Naive thymus-derived CD4-positive, alpha-beta T cell (primary cell): ENCODE results near the gene SMURF1. TPM values are rescaled to one million over a fixed set of nuclear protein-coding genes. Genes with fewer than 3 reads are reported as not detected.

Experiments
- ATAC-seq: fragments of 150-1000 bp; cut with Tn5 transposase; 2 replicates; pipeline ENCODE4 v1.10.0; 2021; ENCODE audit warnings: mild to moderate bottlenecking, moderate library complexity
- CTCF ChIA-PET: fragments of 350-600 bp; sonication (Branson Sonifier 250); formaldehyde crosslinking; loops from one replicate; lab custom pipeline; 2021; ENCODE audit warnings: antibody characterized with exemption; lab: Charles Lee
- POLR2A ChIA-PET: fragments of 350-600 bp; sonication (Branson Sonifier 250); formaldehyde crosslinking; loops from one replicate; lab custom pipeline; 2021; ENCODE audit warnings: antibody characterized with exemption, inconsistent platforms; lab: Charles Lee
- DNase-seq, 9 donors: peaks; one replicate each; pipeline versions ENCODE4 v3.0.0 to v3.0.0-alpha.2; 2020 to 2022; ENCODE audit warnings: mixed read lengths in 1 of 9
- H3K27ac ChIP-seq: one replicate; pipeline ENCODE4 v1.7.0; 2013; ENCODE audit warnings: mild to moderate bottlenecking, low read depth, low read length, moderate library complexity
- H3K27me3 ChIP-seq, 2 donors: one replicate each; pipeline ENCODE4 v1.7.0; 2013; ENCODE audit warnings: low read length in 2 of 2, mild to moderate bottlenecking in 2 of 2, moderate library complexity in 2 of 2; ENCODE audit not compliant: control insufficient read depth in 2 of 2, insufficient read depth in 2 of 2
- H3K36me3 ChIP-seq, 3 experiments: 1 replicate in 2 of 3; 2 replicates in 1 of 3; pipeline ENCODE4 v1.7.0; 2013; ENCODE audit warnings: low read length in 3 of 3, mild to moderate bottlenecking in 3 of 3, moderate library complexity in 1 of 3; ENCODE audit not compliant: insufficient read depth in 3 of 3, control insufficient read depth in 2 of 3
- H3K4me1 ChIP-seq, 2 donors: one replicate each; pipeline ENCODE4 v1.7.0; 2013; ENCODE audit warnings: low read length in 2 of 2, mild to moderate bottlenecking in 2 of 2, moderate library complexity in 1 of 2; ENCODE audit not compliant: control insufficient read depth in 2 of 2, insufficient read depth in 2 of 2
- H3K4me3 ChIP-seq: 2 replicates; pipeline ENCODE4 v1.7.0; 2013; ENCODE audit warnings: mild to moderate bottlenecking, low read length
- H3K9me3 ChIP-seq, 3 experiments: 1 replicate in 2 of 3; 2 replicates in 1 of 3; pipeline ENCODE4 v1.7.0; 2013; ENCODE audit warnings: low read length in 3 of 3; ENCODE audit not compliant: control insufficient read depth in 2 of 3
- H3K27ac Mint-ChIP-seq, 9 donors: one replicate each; pipeline ENCODE4 v1.8.0; 2020 to 2022; ENCODE audit warnings: mixed read lengths in 9 of 9, mild to moderate bottlenecking in 8 of 9, moderate library complexity in 5 of 9, inconsistent platforms in 2 of 9
- H3K27me3 Mint-ChIP-seq, 5 donors: one replicate each; pipeline ENCODE4 v1.8.0; 2021 to 2022; ENCODE audit warnings: mixed read lengths in 5 of 5, mild to moderate bottlenecking in 1 of 5
- H3K36me3 Mint-ChIP-seq, 5 donors: one replicate each; pipeline ENCODE4 v1.8.0; 2020 to 2022; ENCODE audit warnings: mixed read lengths in 5 of 5, mild to moderate bottlenecking in 3 of 5, inconsistent platforms in 1 of 5
- H3K4me1 Mint-ChIP-seq, 7 donors: one replicate each; pipeline ENCODE4 v1.8.0; 2020 to 2022; ENCODE audit warnings: mixed read lengths in 7 of 7, mild to moderate bottlenecking in 3 of 7, inconsistent platforms in 1 of 7
- H3K4me3 Mint-ChIP-seq, 10 donors: one replicate each; pipeline ENCODE4 v1.8.0; 2020 to 2022; ENCODE audit warnings: mild to moderate bottlenecking in 10 of 10, mixed read lengths in 10 of 10, moderate library complexity in 6 of 10, inconsistent platforms in 2 of 10
- H3K9me3 Mint-ChIP-seq, 11 donors: one replicate each; pipeline ENCODE4 v1.8.0; 2020 to 2022; ENCODE audit warnings: mixed read lengths in 11 of 11, mild to moderate bottlenecking in 4 of 11, inconsistent platforms in 1 of 11, moderate library complexity in 1 of 11
- intact Hi-C, 2 donors: fragments of 100-400 bp; cut with micrococcal nuclease; formaldehyde crosslinking; loops; one replicate each; pipeline ENCODE4 v1.15.1; 2023
- polyA plus RNA-seq, 2 donors: library from polyadenylated mRNA; unstranded; fragments of 300-500 nt; fragmentation: Illumina TruSeq; gene quantifications; one replicate each; pipeline ENCODE4 v1.2.3, GENCODE V29; 2021
- total RNA-seq, 6 experiments: library from RNA in 5 of 6; stranded (reverse) in 5 of 6; gene quantifications; 1 replicate in 5 of 6; 2 replicates in 1 of 6; pipeline ENCODE4 v1.2.3 and lab custom pipeline; 2021 to 2026

The SMURF1 gene
- total and polyA plus RNA-seq, 7 experiments from 2014 or later: 1.3 to 26.4 (median 20.4) TPM

DNA sequence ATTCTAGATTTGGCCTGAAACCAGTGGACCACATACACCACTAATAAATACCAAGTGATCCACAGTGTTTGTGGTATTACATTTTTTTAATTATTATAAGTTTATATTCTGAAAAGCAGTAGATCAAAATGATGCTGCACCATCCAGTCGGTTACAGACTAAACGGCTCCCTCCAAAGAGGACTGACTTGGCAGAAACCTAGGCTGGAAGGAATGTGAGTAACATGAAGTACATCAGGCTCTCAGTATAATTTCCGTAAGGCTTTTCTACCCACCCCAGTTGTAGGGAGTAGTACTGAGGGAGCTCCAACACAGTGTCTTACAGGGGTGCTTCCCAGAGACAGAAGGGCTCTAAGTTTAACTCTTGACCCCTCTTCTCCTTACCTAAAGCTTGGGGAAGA, 146.1 kb downstream of the SMURF1 start:
- intact Hi-C loops: no loop called here
- no peaks in the 10 kb centered on the region for H3K9me3 Mint-ChIP-seq
- no peak overlapping the region for H3K27ac ChIP-seq
- H3K4me3 Mint-ChIP-seq: no peak overlapping the region
- CTCF ChIA-PET: no interaction called here
- no peaks in the 10 kb centered on the region for H3K4me1 ChIP-seq
- no peak overlapping the region for H3K27ac Mint-ChIP-seq
- ATAC-seq: no peak
- peaks cover 17 to 43% (median 19%) of the 10 kb centered on the region in 5 donors for H3K36me3 Mint-ChIP-seq
- no peaks in the 10 kb centered on the region for H3K27me3 ChIP-seq
- DNase-seq: no peak
- no peaks in the 10 kb centered on the region for H3K27me3 Mint-ChIP-seq
- H3K4me3 ChIP-seq: no peak overlapping the region
- H3K9me3 ChIP-seq: no peaks in the 10 kb centered on the region
- H3K36me3 ChIP-seq: peaks cover 0 to 90% (median 18%) of the 10 kb centered on the region in 3 experiments
- H3K4me1 Mint-ChIP-seq: peaks cover 0 to 7% (median 4%) of the 10 kb centered on the region in 7 donors
- POLR2A ChIA-PET: no interaction called here

DNA sequence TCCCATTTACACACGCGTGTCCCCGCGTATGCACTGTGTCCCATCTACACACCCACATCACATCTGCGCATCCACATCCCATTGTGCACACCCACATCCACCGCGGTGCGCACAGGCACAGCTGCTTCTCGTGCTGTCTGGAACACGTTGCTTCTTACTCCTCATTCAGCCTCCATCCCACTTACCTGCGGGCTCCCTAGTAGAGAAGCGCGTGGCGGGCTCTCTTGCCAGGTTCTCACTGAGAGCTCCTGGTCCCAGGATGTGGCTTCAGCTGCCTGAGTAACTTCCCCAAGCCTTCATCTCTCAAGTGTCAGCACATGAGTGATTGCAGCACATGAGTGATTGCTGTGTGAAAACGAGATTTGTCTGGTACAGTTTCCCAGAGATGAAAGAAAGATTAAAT, 147.8 kb downstream of the SMURF1 start:
- Histone ChIP-seq H3K4me1 (no peaks in the 10 kb centered on the region), H3K36me3 (peaks cover 0 to 94% (median 12%) of the 10 kb centered on the region in 3 experiments), H3K27ac (no peak overlapping the region), H3K9me3 (no peaks in the 10 kb centered on the region), H3K27me3 (no peaks in the 10 kb centered on the region), H3K4me3 (no peak overlapping the region)
- ATAC-seq: no peak
- Mint-ChIP-seq H3K36me3 (peaks cover 26 to 46% (median 29%) of the 10 kb centered on the region in 5 donors), H3K9me3 (no peaks in the 10 kb centered on the region), H3K4me3 (no peak overlapping the region), H3K27me3 (no peaks in the 10 kb centered on the region), H3K4me1 (peaks cover 0 to 9% (median 3%) of the 10 kb centered on the region in 7 donors), H3K27ac (no peak overlapping the region)
- CTCF ChIA-PET: interaction anchor here (0.6 kb wide), 1 partner anchor 65 kb away, joined by 3 read pairs; no protein-coding TSS in a partner anchor
- POLR2A ChIA-PET: no interaction called here
- intact Hi-C loops: no loop called here
- no peak for DNase-seq

DNA sequence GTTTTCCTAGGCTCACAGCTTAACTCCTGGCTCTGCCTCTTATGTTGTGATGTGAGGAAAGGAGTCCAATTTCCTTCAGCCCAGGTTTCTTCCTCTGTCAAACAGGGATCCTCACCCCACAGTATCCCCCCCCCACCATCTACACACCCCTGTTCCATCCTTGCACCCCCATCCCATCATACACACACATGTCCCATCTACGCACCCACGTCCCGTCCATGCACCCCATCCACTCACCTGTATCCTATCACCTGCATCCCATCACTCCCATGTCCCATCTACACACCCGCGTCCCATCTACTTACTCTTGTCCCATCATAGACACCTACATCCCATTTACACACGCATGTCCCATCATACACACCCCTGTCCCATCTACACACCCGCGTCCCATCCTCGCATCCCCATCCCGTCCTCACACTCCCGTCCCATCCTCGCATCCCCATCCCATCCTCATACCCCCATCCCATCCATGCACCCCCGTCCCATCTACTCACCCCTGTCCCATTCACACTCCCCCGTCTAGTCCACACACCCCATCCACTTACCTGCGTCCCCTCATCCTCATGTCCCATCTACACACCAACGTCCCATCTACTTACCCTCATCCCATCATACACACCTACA, 148.3 kb downstream of the SMURF1 start:
- ATAC-seq (no peak), DNase-seq (no peak)
- Mint-ChIP-seq H3K9me3 (no peaks in the 10 kb centered on the region), H3K27me3 (no peaks in the 10 kb centered on the region), H3K36me3 (peaks cover 20 to 44% (median 26%) of the 10 kb centered on the region in 5 donors), H3K4me1 (peaks cover 0 to 9% (median 0%) of the 10 kb centered on the region in 7 donors), H3K4me3 (no peak overlapping the region), H3K27ac (no peak overlapping the region)
- Histone ChIP-seq H3K27me3 (no peaks in the 10 kb centered on the region), H3K9me3 (no peaks in the 10 kb centered on the region), H3K4me1 (no peaks in the 10 kb centered on the region), H3K4me3 (no peak overlapping the region), H3K36me3 (peaks cover 0 to 94% (median 8%) of the 10 kb centered on the region in 3 experiments), H3K27ac (no peak overlapping the region)
- CTCF ChIA-PET: no interaction called here
- POLR2A ChIA-PET: no interaction called here
- intact Hi-C loops: no loop called here

DNA sequence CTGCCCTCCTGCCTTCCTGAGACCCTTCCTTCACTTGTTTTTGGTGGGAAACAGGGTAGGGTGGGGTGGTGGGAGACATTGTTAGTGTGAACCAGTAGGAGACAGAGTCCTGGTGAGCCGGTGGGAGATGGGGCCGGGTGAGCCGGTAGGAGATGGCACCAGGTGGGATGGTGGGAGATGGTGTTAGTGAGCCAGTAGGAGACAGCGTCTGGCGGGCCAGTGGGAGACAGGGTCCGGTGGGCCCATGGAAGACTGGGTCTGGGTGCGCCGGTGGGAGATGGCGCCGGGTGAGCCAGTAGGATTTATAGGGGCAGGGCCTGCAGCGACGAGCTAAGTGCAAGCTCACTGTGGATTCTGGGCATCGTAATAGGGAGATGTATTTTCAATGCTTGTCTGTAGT, 148.8 kb downstream of the SMURF1 start:
- peak overlapping the region in 1 of 9 donors; percentile 15 for H3K27ac Mint-ChIP-seq
- no peak for ATAC-seq
- H3K36me3 ChIP-seq: peaks cover 0 to 93% (median 8%) of the 10 kb centered on the region in 3 experiments

DNA sequence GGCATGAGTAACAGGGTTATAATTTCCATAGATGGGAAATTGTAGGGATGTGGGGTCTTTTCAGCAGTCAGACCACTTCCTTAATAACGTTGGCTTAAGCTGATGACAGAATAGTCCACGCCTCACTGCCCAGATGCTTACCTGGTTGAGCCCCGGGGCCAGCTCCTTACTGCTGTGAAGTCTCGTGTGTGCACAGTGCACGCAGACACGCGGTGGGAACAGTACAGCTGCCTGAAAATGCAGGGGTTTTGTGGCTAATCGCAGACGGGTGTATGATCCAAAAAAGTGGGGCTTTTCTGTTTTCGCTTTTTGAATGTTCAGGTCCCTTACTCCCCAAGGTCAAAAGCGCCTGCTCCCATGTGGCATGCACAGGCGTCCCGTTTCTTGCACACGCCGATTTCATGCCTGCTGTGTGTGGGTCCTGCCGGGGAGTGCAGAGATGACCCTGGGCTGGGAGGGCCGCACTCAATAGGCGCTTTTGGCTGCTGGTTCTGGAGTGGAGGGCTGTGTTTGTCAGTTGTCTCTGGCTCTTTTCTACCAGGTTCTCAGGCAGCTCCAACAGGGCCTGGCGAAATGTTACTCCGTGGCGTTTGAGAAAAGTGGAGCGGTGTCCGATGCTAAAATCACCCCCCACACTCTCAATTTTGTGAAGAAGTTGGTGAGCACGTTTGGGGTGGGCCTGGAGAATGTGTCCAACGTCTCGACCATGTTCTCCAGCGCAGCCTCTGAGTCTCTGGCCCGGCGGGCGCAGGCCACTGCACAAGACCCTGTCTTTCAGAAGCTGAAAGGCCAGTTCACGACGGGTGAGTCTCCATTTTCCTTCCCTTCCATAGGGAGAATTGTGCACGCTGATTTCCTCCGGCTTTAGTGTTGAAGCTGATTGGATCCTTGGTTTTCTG, 149.6 kb downstream of the SMURF1 start:
- POLR2A ChIA-PET: no interaction called here

More for the DNA sequence above, 148.8 kb downstream of the SMURF1 start:
- Histone ChIP-seq H3K9me3 (no peaks in the 10 kb centered on the region), H3K27me3 (no peaks in the 10 kb centered on the region), H3K4me3 (no peak overlapping the region), H3K4me1 (no peaks in the 10 kb centered on the region), H3K27ac (no peak overlapping the region)
- Mint-ChIP-seq H3K36me3 (peaks cover 23 to 48% (median 27%) of the 10 kb centered on the region in 5 donors), H3K9me3 (no peaks in the 10 kb centered on the region), H3K4me1 (peaks cover 0 to 9% (median 0%) of the 10 kb centered on the region in 7 donors), H3K27me3 (no peaks in the 10 kb centered on the region), H3K4me3 (no peak overlapping the region)
- ChIA-PET POLR2A (no interaction called here), CTCF (no interaction called here)
- intact Hi-C loops: no loop called here
- no peak for DNase-seq

DNA sequence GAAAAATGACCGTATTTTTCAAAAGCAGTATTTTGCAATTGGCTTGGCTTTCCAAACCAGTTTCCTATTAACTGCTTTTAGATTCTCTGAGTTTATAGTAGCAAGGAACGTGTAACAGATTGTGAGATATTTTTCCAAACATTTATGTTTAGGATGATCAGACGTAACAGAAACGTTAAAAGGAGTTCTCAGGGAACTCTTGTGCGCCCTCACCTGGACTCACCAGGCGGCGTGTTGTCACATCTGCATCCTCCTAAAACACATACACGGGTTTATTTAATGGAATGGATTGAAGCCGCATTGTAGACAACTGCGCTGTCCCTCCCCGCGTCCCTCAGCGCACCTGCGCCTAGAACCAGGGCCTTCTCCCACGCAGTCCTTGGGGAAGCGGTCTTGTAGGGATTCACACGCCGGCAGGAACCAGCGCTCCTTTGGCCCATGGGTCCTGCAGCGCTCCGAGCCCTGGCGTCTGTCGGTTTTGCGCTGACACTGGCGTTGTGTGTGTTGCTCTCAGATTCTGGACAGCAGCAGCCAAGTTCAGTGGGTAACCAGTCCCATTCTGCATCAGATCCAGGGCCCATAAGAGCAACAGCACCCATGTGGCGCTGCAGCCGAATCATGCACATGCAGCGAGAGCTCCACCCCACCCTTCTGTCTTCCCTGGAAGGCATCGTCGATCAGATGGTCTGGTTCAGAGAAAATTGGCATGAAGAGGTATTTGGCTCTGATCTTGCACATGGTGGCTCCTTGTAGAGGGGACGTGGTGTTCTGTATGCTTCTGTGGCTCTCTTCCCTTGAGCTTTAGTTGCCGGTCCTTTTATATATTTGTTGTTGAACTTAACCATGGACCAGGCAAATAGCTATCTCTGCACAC, 150.6 kb downstream of the SMURF1 start:
- no peaks in the 10 kb centered on the region for H3K4me1 ChIP-seq
- H3K4me3 ChIP-seq: no peak overlapping the region
- peaks cover 0 to 93% (median 11%) of the 10 kb centered on the region in 3 experiments for H3K36me3 ChIP-seq
- ChIA-PET CTCF (no interaction called here), POLR2A (no interaction called here)
- Mint-ChIP-seq H3K27ac (peak overlapping the region in 1 of 9 donors; percentile 19), H3K4me3 (no peak overlapping the region), H3K27me3 (no peaks in the 10 kb centered on the region), H3K4me1 (peaks cover 3 to 12% (median 8%) of the 10 kb centered on the region in 7 donors), H3K9me3 (no peaks in the 10 kb centered on the region), H3K36me3 (peaks cover 20 to 53% (median 27%) of the 10 kb centered on the region in 5 donors)
- no peaks in the 10 kb centered on the region for H3K9me3 ChIP-seq
- ATAC-seq: no peak
- H3K27ac ChIP-seq: no peak overlapping the region
- DNase-seq: no peak
- H3K27me3 ChIP-seq: no peaks in the 10 kb centered on the region
- intact Hi-C loops: no loop called here

More for the DNA sequence above, 149.6 kb downstream of the SMURF1 start:
- intact Hi-C loops: no loop called here
- CTCF ChIA-PET: no interaction called here
- Mint-ChIP-seq H3K36me3 (peaks cover 19 to 49% (median 28%) of the 10 kb centered on the region in 5 donors), H3K27ac (peak overlapping the region in 2 of 9 donors; percentile 15 to 22), H3K4me1 (peaks cover 0 to 9% (median 2%) of the 10 kb centered on the region in 7 donors), H3K9me3 (no peaks in the 10 kb centered on the region), H3K27me3 (no peaks in the 10 kb centered on the region), H3K4me3 (no peak overlapping the region)
- Histone ChIP-seq H3K4me1 (no peaks in the 10 kb centered on the region), H3K36me3 (peaks cover 0 to 93% (median 8%) of the 10 kb centered on the region in 3 experiments), H3K27ac (no peak overlapping the region), H3K27me3 (no peaks in the 10 kb centered on the region), H3K9me3 (no peaks in the 10 kb centered on the region), H3K4me3 (no peak overlapping the region)
- no peak for DNase-seq
- ATAC-seq: no peak
